ENCODE data around the gene ARHGEF38.
A peak's percentile ranks its signal among the peaks of the same experiment; 100 is the strongest.

Gene ARHGEF38

DNA sequence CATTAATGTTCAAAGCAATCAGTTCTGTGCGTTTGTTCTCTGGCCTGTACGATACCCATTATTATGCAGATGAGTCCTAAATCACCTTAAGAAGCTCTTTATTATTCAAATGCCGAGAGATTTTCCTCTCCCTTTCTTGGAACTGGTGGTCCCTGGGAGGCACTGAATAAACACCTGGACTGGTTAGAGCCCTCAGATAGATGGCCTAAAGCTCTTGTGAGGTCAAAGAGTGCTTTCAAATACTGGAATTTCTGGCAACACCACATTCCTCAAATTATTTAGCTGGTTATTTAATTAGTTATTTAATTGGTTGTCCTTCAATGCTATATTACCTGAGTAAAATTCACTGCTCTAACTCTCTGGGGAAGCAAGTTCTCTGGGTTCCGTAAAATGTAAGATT is 3.0 kb downstream of the ARHGEF38 start:
- no peak overlapping the region for H3K4me3 ChIP-seq (ENCODE audit: low read depth, low read length)
- DNase-seq (ENCODE audit: low read depth): no peak
- TF ChIP-seq, protein P1, sequence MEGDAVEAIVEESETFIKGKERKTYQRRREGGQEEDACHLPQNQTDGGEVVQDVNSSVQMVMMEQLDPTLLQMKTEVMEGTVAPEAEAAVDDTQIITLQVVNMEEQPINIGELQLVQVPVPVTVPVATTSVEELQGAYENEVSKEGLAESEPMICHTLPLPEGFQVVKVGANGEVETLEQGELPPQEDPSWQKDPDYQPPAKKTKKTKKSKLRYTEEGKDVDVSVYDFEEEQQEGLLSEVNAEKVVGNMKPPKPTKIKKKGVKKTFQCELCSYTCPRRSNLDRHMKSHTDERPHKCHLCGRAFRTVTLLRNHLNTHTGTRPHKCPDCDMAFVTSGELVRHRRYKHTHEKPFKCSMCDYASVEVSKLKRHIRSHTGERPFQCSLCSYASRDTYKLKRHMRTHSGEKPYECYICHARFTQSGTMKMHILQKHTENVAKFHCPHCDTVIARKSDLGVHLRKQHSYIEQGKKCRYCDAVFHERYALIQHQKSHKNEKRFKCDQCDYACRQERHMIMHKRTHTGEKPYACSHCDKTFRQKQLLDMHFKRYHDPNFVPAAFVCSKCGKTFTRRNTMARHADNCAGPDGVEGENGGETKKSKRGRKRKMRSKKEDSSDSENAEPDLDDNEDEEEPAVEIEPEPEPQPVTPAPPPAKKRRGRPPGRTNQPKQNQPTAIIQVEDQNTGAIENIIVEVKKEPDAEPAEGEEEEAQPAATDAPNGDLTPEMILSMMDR (IDR thresholded peaks at IDR 0.05; ENCODE audit: control insufficient read depth, extremely low read depth, insufficient read depth): no peak

DNA sequence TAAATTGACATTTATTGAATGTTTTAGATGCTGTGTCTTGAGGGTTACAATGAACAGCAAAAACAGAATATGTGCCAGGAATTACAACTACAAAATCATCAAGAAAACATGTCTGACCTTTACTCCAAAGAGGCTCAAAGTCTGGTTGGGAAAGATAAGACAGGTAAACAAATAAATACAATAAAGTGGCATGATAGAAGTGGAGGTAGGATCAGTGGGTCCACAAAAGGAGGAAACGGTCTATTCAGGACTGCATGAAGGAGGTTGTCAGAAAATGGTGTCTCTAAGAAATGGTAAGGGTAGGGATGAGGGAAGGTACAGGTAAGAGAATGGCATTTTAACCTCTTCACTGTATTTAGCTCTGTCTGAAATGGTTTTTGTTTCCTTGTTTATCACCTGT is 3.8 kb downstream of the ARHGEF38 start:
- TF ChIP-seq, protein P1 (IDR thresholded peaks at IDR 0.05; ENCODE audit: control insufficient read depth, extremely low read depth, insufficient read depth): no peak
- no peak for DNase-seq (ENCODE audit: low read depth)
- H3K4me3 ChIP-seq (ENCODE audit: low read depth, low read length): no peak overlapping the region

GRCh38 chr4:105558277-105558676 is 5.9 kb downstream of the ARHGEF38 start:
- TF ChIP-seq, protein P1 (IDR thresholded peaks at IDR 0.05; ENCODE audit: control insufficient read depth, extremely low read depth, insufficient read depth): no peak
- DNase-seq (ENCODE audit: low read depth): no peak
- H3K4me3 ChIP-seq (ENCODE audit: low read depth, low read length): no peak overlapping the region

DNA sequence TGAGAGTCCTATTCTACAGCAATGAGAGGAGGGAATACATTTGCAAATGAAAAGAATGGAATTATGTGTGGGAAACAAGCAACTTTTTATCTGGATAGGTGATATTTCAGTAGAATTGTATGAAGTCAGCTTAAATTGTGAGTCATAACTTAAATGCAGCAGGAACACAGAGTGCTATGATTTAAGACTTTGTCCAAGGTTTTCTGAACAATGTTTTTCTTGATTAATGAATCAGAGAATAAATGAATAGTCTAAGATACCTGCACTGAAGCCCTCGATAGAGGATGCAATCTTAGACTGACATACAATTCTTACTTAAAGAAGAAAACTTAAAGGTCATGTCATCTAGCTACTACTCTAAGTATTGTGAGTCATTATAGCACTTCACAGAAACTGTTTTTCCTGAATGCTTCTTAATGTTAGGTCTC is 8.0 kb downstream of the ARHGEF38 start:
- no peak overlapping the region for H3K4me3 ChIP-seq (ENCODE audit: low read depth, low read length)
- no peak for DNase-seq (ENCODE audit: low read depth)
- TF ChIP-seq, protein P1 (IDR thresholded peaks at IDR 0.05; ENCODE audit: control insufficient read depth, extremely low read depth, insufficient read depth): no peak

GRCh38 chr4:105563352-105563751 is 10.9 kb downstream of the ARHGEF38 start:
- TF ChIP-seq, protein P1 (IDR thresholded peaks at IDR 0.05; ENCODE audit: control insufficient read depth, extremely low read depth, insufficient read depth): no peak
- H3K4me3 ChIP-seq (ENCODE audit: low read depth, low read length): no peak overlapping the region
- no peak for DNase-seq (ENCODE audit: low read depth)

GRCh38 chr4:105568584-105568983 is 16.2 kb downstream of the ARHGEF38 start:
- no peak overlapping the region for H3K4me3 ChIP-seq (ENCODE audit: low read depth, low read length)
- TF ChIP-seq, protein P1 (IDR thresholded peaks at IDR 0.05; ENCODE audit: control insufficient read depth, extremely low read depth, insufficient read depth): no peak
- no peak for DNase-seq (ENCODE audit: low read depth)

GRCh38 chr4:105569057-105569865 is 16.8 kb downstream of the ARHGEF38 start:
- DNase-seq (ENCODE audit: low read depth): peak; percentile 72
- TF ChIP-seq, protein P1 (IDR thresholded peaks at IDR 0.05; ENCODE audit: control insufficient read depth, extremely low read depth, insufficient read depth): no peak
- no peak overlapping the region; the same call in 1 of the 2 replicates for H3K4me3 ChIP-seq (ENCODE audit: low read depth, low read length)

Data from LNCaP clone FGC (cell line).